A204.1 (cell line): ENCODE data around the gene ZNF688.
"Not testable (repeated sequence)": the region's sequence is repeated elsewhere in the genome, so short reads cannot be mapped to it uniquely, and the experiment has no call there.

Experiments used
- FAIRE-seq: peaks from 2 replicates; lab custom pipeline; 2012; peaks lifted over from hg19 to GRCh38; lab: Jason Lieb, UNC

ZNF688 gene

DNA sequence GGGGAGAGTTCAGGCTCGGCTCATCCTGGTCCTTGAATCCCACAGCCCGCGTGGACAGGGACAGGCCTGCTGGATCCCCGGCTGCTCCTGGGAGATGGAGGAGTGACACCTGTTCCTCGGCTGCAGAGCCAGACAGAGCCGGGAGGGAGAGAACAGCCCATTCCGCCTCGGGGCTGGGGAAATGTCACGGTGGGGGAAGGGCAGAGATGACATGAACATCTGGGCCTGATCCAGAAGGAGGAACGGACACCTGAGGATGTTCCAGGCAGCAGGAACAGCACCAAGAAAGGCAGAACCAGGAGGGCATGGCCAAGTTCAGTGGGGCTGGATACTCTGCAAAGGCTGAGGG, 15.4 kb downstream of the ZNF688 start:
- no peak for FAIRE-seq

GRCh38 chr16:30555315-30556124, 16.0 kb downstream of the ZNF688 start:
- no peak for FAIRE-seq

DNA sequence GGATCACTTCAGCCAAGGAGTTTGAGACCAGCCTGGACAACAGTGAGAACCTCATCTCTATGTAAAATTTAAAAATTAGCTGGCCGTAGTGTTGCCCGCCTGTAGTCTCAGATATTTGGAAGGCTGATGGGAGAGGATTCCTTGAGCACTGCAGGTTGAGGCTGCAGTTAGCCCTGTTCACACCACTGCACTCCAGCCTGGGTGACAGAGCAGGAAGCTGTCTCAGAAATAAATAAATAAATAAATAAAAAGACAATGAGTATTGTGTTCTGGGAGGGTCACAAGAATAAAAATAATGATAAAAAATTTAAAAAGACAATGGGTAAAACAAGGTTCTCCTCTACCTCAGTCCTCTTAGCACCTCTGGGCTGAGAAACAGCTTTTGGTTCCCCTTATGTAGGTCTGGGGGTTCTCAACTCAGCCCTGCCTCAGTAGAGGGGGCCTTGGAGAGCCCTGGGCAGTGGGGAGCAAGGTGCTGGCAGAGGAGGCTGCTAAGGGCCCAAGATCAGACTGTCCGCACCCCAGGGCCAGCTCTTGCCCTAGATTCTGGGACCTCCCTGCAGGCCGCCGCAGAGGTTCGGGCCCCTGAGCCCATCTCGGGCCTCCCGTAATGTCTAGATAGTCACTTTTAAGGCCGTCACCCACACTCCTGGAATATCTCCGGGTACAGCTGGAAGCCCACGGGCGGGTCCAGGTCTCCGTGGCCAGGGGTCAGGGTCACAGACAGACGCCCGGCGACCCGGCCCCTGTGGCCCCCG, 16.8 kb downstream of the ZNF688 start:
- no peak for FAIRE-seq

DNA sequence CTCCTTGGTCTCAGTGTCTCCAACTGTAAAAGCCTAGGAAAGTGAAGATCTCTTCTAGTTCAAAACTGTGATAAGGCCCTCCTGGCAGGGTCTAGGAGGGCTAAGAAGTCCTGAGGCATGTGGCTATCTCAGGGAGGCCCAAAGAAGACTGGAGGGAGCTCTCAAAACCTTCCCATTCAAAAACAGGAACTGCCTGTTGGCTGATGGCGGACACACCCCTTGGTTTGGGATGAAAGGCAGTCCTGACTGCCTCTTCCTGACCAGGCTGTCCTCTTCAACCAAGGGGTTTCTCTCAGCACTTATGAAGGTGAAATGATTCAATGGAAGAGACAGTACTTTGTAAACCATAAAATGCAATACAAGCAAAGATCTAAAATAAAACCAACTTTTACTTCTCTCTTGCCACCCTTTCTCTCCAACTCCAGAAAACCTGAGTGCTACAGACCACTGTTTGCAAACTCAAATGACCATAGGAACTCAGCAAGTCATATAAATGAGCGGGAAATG, 18.1 kb downstream of the ZNF688 start:
- no peak for FAIRE-seq

- FAIRE-seq = no peak
These were observed 18.6 kb downstream of the ZNF688 start for GRCh38 chr16:30552956-30553355.

DNA sequence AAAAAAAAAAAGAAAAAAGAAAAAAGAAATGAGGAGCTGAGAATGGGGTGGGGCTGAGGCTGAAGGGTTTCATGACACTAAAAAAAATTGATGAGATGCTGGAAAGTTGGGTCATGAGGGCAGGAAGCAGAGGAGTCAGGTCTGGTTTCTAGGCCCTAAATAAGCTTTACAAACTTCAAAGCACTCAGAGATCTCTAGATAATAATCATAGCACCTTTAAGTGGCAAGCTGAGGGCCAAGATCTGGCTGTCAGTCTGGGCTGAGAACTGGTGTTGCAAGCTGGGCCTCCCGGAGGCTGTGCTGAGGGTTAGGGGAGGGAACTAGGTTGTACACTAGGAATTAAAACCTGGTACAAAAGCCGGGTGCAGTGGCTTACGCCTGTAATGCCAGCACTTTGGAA, 19.7 kb downstream of the ZNF688 start:
- FAIRE-seq = no peak

DNA sequence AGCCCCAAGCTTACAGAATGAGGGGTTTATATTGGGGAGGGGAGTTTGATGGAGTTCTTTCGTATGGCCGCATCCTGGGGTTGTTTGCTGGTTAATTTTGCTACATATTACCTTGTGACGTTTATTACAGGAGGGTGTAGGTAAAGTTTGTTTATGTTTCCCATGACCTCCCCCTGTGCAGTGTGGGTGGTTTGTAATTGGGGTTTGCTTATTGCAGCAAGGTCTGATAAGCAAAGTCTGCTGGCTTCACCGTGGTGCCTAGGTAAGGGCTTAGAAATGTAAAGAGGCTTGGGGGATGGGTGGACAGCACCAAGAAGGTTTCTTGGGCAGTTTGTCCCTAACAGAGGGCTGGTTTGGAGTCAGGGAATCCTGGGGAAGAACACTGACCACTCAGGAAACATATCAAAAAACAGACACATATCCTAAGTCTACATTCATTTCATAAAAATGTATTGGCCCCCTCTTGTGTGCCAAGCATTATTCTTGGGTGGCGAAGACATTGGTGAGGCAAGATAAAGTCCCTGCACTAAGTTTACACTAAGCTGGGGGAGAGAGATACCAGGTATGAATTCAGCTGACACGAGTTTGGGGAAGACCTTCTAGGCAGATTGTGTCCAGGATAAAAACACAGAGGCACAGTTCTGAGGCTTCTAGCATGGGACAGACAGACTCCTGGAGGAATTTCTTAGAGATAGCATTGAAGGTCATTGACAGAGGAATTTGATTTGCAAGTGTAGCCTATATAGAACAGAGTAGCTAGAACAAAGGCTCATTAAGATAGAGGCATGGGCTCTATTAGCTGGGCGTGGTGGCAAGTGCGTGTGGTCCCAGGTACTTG, 22.9 kb downstream of the ZNF688 start:
- no peak for FAIRE-seq

- FAIRE-seq = no peak
These were observed 25.4 kb downstream of the ZNF688 start for GRCh38 chr16:30546115-30546514.

DNA sequence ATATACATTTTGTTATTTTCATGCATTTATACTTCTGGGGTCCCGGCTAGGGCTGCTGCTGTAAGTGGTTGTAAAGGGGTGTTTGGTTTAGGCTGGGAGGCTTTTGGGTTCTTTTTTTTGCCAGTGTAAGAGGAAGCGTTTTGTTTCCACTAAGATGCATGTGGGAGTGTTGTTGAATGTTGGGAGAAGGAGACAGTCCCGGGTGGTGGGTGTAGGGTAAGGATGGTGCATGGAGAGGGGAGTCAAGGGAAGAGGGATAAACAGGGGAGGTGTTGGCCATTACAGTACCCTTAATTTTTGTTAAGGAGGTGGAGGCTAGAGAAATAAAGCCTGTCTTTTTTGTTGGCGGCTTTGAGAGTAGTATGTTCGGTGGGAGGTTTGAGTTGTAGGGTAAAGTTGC, 28.4 kb downstream of the ZNF688 start:
- no peak for FAIRE-seq

- no peak for FAIRE-seq
These were observed 29.8 kb downstream of the ZNF688 start for GRCh38 chr16:30541502-30542329.

DNA sequence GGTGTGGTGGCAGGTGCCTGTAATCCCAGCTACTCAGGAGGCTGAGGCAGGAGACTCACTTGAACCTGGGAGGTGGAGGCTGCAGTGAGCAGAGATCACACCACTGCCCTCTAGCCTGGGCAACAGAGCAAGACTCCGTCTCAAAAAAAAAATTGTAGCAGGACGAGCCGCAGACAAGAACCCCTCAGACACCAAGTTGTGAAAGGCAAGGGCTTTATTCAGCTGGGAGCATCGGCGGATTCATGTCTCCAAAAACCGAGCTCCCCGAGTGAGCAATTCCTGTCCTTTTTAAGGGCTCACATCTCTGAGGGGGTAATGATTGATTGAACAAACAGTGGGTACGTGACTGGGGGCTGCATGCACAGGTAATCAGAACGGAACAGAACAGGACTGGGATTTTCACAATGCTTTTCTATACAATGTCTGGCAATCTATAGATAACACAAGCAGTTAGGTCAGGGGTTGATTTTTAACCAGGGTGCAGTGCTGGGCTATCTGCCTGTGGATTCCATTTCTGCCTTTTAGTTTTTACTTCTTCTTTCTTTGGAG, 30.5 kb downstream of the ZNF688 start:
- not testable (repeated sequence) for FAIRE-seq

GRCh38 chr16:30539986-30540526, 31.5 kb downstream of the ZNF688 start:
- not testable (repeated sequence) for FAIRE-seq

- no peak for FAIRE-seq
These were observed 32.2 kb downstream of the ZNF688 start for GRCh38 chr16:30539000-30539964.

- not testable (repeated sequence) for FAIRE-seq
These were observed 35.0 kb downstream of the ZNF688 start for GRCh38 chr16:30536391-30537024.

DNA sequence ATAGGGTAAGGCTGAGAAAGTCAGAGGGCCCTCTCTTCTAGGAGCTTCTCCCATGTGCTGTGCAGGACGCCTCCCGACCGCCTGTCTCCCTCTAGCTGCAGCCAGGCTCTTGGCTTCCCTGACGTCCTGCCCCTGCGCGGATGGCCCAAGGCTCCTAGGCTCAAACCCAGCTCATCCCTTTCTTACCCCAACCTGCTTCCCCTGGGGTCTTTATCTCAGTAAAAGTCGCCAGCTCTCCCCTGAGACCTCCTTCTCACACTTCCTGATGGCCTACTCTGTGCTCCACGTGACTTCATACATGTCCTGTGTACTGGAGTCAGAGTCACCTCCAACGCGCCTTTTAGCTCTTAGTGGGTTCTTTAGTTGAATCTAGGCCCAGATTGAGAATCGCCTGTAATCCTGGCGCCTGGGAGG, 35.7 kb downstream of the ZNF688 start:
- FAIRE-seq = no peak

DNA sequence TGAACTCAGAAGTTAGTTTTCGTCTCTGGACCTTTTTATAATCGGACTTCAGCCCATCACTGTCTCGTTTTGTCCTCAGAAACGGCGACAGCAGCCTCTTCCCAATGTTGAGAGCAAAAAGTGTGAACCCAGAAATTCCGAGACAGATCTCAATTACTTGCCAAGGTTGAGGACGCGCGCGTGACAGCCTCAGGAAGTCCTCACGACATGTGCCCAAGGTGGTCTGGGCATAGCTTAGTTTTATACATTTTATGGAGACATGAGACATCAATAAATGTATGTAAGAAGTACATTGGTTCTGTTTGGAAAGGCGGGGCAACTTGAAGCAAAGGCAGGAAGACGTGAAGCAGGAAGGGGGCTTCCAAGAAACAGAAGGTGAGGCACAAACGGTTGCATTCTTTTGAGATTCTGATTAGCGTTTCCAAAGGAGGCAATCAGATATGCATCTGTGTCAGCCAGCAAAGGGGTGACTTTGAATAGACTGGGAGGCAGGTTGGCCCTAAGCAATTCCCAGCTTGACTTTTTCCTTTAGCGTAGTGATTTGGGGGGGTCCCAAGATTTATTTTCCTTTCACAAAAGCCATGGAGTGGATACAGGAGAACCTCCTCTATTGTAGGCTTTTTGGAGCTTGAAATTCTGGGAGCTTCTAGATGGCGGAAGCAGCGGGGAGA, 36.3 kb downstream of the ZNF688 start:
- FAIRE-seq = no peak

- no peak for FAIRE-seq
These were observed 37.0 kb downstream of the ZNF688 start, which contains the start of gene ZNF747 for GRCh38 chr16:30534368-30535105. ZNF747 (minus strand) TSS chr16:30534858; CDS start chr16:30534679, 179 bp downstream.
